ENCODE measurements around the gene CAMK2A. TPM values are rescaled to one million over a fixed set of nuclear protein-coding genes. Genes with fewer than 3 reads are reported as not detected.

The CAMK2A gene
- total RNA-seq, 6 experiments from 2014 or later: 0.10 to 0.26 (median 0.23) TPM; not detected in 3

DNA sequence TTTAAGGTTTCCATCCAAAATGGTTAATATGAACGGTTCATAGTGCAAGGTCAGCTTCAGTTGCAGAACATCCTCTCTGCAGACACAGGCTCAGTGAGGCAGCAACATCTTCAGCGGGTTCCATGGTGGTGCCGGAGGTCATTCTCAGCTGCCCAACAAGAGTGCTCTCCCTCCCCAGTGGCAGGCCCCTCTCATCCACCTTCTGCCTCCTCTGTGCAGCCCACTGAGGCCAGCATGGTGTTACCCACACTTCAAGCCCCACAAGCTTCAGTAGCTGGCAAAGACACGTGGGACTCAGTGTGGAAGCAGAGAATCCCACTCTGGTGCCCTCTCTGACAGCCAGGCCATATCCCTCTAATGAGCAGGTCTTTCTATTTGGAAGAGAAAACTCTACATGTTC, 17.2 kb upstream of the CAMK2A start:
- no peak for TF ChIP-seq POLR2A (IDR thresholded peaks at IDR 0.05)
- TF ChIP-seq, protein P1, sequence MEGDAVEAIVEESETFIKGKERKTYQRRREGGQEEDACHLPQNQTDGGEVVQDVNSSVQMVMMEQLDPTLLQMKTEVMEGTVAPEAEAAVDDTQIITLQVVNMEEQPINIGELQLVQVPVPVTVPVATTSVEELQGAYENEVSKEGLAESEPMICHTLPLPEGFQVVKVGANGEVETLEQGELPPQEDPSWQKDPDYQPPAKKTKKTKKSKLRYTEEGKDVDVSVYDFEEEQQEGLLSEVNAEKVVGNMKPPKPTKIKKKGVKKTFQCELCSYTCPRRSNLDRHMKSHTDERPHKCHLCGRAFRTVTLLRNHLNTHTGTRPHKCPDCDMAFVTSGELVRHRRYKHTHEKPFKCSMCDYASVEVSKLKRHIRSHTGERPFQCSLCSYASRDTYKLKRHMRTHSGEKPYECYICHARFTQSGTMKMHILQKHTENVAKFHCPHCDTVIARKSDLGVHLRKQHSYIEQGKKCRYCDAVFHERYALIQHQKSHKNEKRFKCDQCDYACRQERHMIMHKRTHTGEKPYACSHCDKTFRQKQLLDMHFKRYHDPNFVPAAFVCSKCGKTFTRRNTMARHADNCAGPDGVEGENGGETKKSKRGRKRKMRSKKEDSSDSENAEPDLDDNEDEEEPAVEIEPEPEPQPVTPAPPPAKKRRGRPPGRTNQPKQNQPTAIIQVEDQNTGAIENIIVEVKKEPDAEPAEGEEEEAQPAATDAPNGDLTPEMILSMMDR (IDR thresholded peaks at IDR 0.05): no peak
- Histone ChIP-seq H3K4me1 (peaks cover 0 to 10% (median 0%) of the 10 kb centered on the region in 4 donors), H3K36me3 (no peaks in the 10 kb centered on the region), H3K27ac (no peak overlapping the region), H3K27me3 (peaks cover 0 to 7% of the 10 kb centered on the region in 2 donors), H3K4me3 (no peak overlapping the region), H3K9me3 (no peaks in the 10 kb centered on the region)
- ATAC-seq (no peak), DNase-seq (no peak)
- WGBS (ENCODE audit: insufficient coverage, low coverage, low lambda C conversion rate, missing lambda C conversion rate): 82% methylated on average over 3 of the region's 4 CpGs
- intact Hi-C loops (cut with DNase I): no loop called here

DNA sequence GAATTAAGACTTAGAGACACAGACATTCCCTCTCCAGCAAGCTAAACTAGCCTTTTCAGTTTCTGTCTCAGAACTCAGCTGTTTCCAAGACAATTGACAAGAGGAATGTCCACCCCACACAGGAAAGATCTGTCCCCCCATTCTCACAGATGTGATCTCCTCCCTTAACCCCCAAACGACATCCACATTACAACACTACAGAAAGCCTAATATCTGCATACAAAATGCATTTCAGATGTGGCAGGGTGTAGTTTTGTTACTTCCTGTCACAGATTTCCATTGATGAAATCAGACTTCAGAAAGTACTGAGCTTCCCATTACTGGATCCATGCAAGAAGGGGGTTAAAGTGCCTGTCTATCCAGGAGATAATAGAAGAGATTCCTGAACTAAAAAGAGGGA, 16.0 kb upstream of the CAMK2A start:
- TF ChIP-seq, protein P1 (IDR thresholded peaks at IDR 0.05): no peak
- TF ChIP-seq POLR2A (IDR thresholded peaks at IDR 0.05): no peak
- Histone ChIP-seq H3K27me3 (peaks cover 0 to 7% of the 10 kb centered on the region in 2 donors), H3K27ac (no peak overlapping the region), H3K36me3 (no peaks in the 10 kb centered on the region), H3K9me3 (no peaks in the 10 kb centered on the region), H3K4me3 (no peak overlapping the region), H3K4me1 (peaks cover 0 to 10% (median 0%) of the 10 kb centered on the region in 4 donors)
- intact Hi-C loops (cut with DNase I): no loop called here
- WGBS (ENCODE audit: insufficient coverage, low coverage, low lambda C conversion rate, missing lambda C conversion rate): 30% methylated on average over 1 of the region's 1 CpG
- ATAC-seq: no peak
- DNase-seq: no peak

DNA sequence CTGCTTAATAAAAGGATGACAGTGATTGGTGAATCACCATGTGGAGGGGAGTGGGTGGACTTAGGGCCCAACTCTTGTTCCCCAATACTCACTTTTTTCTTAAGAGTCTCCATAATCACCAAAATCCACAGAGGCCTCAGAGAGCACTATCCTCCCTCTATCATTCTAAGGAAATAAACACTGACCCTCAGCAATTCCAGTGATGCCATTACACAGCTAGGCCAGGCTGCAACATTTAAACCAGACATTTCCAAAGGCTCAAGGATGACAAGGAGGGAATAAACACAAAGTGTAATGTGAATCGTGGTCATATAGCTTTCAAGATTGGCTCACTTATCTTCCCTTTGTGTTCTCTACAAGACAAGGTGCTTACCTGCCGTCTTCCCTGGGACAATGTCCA, 15.5 kb upstream of the CAMK2A start:
- no peaks in the 10 kb centered on the region for H3K9me3 ChIP-seq
- 63% methylated on average over 2 of the region's 2 CpGs for WGBS (ENCODE audit: insufficient coverage, low coverage, low lambda C conversion rate, missing lambda C conversion rate)
- H3K4me3 ChIP-seq: no peak overlapping the region
- no peak overlapping the region for H3K27ac ChIP-seq
- H3K27me3 ChIP-seq: peaks cover 0 to 7% of the 10 kb centered on the region in 2 donors
- intact Hi-C loops (cut with DNase I): no loop called here
- ATAC-seq (no peak), DNase-seq (no peak)
- peaks cover 0 to 10% (median 0%) of the 10 kb centered on the region in 4 donors for H3K4me1 ChIP-seq
- TF ChIP-seq, protein P1 (IDR thresholded peaks at IDR 0.05): no peak
- TF ChIP-seq POLR2A (IDR thresholded peaks at IDR 0.05): no peak
- H3K36me3 ChIP-seq: no peaks in the 10 kb centered on the region

DNA sequence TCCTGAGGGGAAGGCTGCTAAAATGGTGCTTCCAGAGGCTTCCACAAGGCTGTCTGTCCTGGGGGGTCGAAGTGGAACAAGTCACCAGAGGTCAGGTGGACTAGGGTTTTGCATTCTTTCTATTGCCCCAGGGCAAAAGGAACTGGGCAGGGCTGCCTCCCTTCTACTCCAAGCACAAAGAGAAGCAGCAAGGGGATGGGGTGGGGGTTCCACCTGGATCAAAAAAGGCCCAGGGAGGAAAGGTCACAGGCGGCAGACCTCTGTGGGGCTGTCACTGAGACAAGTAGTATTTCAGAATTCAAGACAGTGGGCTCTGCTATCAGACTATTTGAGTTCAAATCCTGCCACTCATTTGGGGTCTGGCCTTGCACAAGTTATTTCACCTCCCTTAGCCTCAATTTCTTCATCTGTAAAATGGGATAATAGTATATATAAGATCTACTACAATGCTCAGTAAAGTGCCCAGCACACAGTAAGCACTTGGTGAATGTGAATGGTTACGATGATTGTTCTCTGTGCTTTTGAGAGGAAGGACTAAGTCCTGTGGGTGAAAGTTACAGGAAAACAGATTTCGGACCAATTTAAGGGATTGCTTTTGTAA, 15.0 kb upstream of the CAMK2A start:
- H3K4me1 ChIP-seq: peaks cover 0 to 10% (median 0%) of the 10 kb centered on the region in 4 donors
- no peak for DNase-seq
- peaks cover 0 to 7% of the 10 kb centered on the region in 2 donors for H3K27me3 ChIP-seq
- WGBS (ENCODE audit: insufficient coverage, low coverage, low lambda C conversion rate, missing lambda C conversion rate): 68% methylated on average over 4 of the region's 4 CpGs
- no peak overlapping the region for H3K4me3 ChIP-seq
- no peak overlapping the region for H3K27ac ChIP-seq
- H3K9me3 ChIP-seq: no peaks in the 10 kb centered on the region
- ATAC-seq: no peak
- intact Hi-C loops (cut with DNase I): no loop called here
- H3K36me3 ChIP-seq: no peaks in the 10 kb centered on the region
- TF ChIP-seq, protein P1 (IDR thresholded peaks at IDR 0.05): no peak
- TF ChIP-seq POLR2A (IDR thresholded peaks at IDR 0.05): no peak
